IMR-90 (cell line): ENCODE measurements around the gene ARAP1.

Experiments
- CTCF ChIP-seq: conservative IDR thresholded peaks from 2 replicates; pipeline ENCODE4 v1.5.1; 2012; ENCODE audit warnings: mild to moderate bottlenecking, low read depth, low read length, improper control_type of control experiment
- FOS ChIP-seq: fragments of 150-350 bp; IDR thresholded peaks from 2 replicates; pipeline ENCODE4 v1.6.1; 2016; ENCODE audit warnings: low read depth, low read length
- MAZ ChIP-seq: IDR thresholded peaks from 2 replicates; pipeline ENCODE4 v1.6.1; 2012; ENCODE audit warnings: low read depth, mild to moderate bottlenecking, low read length, improper control_type of control experiment, moderate library complexity, borderline replicate concordance
- MXI1 ChIP-seq: IDR thresholded peaks from 2 replicates; pipeline ENCODE4 v1.6.1; 2012; ENCODE audit warnings: low read depth, mild to moderate bottlenecking, low read length, moderate library complexity, borderline replicate concordance
- POLR2A ChIP-seq: IDR thresholded peaks from 2 replicates; pipeline ENCODE4 v1.6.1; 2012; ENCODE audit warnings: mild to moderate bottlenecking, low read depth, low read length
- RAD21 ChIP-seq: IDR thresholded peaks from 2 replicates; pipeline ENCODE4 v1.6.1; 2012; ENCODE audit warnings: low read length, improper control_type of control experiment

- TF ChIP-seq MXI1 (no peak), CTCF (no peak), POLR2A (no peak), FOS (no peak), RAD21 (no peak), MAZ (no peak)
These were observed 6.2 kb downstream of the ARAP1 start for GRCh38 chr11:72745925-72746550.
